ENCODE results near the gene WDR20.

Gene WDR20

DNA sequence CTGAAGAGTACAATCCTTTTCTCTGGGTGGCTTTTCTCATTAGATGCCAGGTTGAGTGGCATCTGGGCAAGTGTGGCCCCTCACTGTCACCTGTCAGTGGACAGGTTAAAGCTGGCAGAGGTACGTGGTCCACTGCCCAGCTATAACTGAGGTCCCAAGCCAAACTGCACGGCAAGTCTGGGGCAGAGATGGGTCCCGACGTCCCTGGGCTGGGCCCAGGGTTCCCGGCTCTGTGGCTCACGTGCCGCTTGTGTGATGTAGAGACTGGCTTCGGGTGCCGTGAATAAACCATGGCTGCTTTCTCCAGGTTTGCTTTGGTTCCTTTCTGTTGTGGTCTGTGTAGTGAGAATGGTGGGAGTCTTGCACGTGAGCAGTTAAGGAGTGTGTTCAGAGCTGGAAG lies 77.7 kb downstream of the WDR20 start:
- DNase-seq (no peak), ATAC-seq (ENCODE audit: insufficient read depth, low read depth) (no peak)
- Histone ChIP-seq H3K4me1 (ENCODE audit: insufficient read depth, low read length) (no peaks in the 10 kb centered on the region), H3K4me2 (ENCODE audit: insufficient read depth, low read length) (no peak overlapping the region), H3K27ac (ENCODE audit: low read length) (no peak overlapping the region), H3K9me3 (ENCODE audit: insufficient read depth, low read length, severe bottlenecking) (no peaks in the 10 kb centered on the region), H2AFZ (ENCODE audit: low read depth, low read length) (no peak overlapping the region), H3K79me2 (ENCODE audit: insufficient read depth, low read length) (peaks cover 18% of the 10 kb centered on the region; the same call in 1 of the 2 replicates), H3K4me3 (ENCODE audit: low read depth in 1 of 2, low read length in 2 of 2) (no peak overlapping the region), H3K9ac (ENCODE audit: low read depth, low read length) (no peak overlapping the region; the same call in 1 of the 2 replicates), H3K27me3 (ENCODE audit: insufficient read depth, low read length, poor library complexity) (no peaks in the 10 kb centered on the region), H3K36me3 (ENCODE audit: insufficient read depth, low read length) (peaks cover 16% of the 10 kb centered on the region), H4K20me1 (ENCODE audit: insufficient read depth, low read length) (peaks cover 46% of the 10 kb centered on the region)
- no peak for TF ChIP-seq EZH2 (IDR thresholded peaks at IDR 0.05; ENCODE audit: borderline replicate concordance, low read depth, low read length, severe bottlenecking)
- TF ChIP-seq, protein P1, sequence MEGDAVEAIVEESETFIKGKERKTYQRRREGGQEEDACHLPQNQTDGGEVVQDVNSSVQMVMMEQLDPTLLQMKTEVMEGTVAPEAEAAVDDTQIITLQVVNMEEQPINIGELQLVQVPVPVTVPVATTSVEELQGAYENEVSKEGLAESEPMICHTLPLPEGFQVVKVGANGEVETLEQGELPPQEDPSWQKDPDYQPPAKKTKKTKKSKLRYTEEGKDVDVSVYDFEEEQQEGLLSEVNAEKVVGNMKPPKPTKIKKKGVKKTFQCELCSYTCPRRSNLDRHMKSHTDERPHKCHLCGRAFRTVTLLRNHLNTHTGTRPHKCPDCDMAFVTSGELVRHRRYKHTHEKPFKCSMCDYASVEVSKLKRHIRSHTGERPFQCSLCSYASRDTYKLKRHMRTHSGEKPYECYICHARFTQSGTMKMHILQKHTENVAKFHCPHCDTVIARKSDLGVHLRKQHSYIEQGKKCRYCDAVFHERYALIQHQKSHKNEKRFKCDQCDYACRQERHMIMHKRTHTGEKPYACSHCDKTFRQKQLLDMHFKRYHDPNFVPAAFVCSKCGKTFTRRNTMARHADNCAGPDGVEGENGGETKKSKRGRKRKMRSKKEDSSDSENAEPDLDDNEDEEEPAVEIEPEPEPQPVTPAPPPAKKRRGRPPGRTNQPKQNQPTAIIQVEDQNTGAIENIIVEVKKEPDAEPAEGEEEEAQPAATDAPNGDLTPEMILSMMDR (IDR thresholded peaks at IDR 0.05; ENCODE audit: borderline replicate concordance, extremely low read depth, low read length, poor library complexity, severe bottlenecking): no peak

DNA sequence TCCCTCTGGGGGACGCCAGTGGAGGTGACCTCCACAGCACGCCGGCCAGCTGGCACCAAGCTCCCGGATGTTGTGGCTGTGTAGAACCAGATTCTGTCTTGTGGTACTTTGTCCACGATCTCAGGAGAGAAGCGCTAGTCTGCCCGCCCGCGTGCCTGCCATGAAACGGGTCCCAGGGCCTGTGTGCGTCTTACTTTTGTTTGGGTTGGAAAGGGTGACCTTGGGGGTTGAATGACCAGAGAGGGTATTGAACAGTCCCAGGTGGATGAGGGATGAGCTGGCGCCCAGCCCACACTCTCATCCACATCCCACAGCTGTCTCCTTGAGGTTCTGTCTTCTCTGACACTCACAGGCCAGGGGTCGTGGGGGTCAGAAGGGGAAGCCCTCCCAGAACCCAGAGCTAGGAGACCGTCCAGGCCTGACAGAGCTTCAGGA lies 78.3 kb downstream of the WDR20 start:
- Histone ChIP-seq H3K79me2 (ENCODE audit: insufficient read depth, low read length) (peaks cover 18% of the 10 kb centered on the region; the same call in 1 of the 2 replicates), H2AFZ (ENCODE audit: low read depth, low read length) (no peak overlapping the region), H3K27ac (ENCODE audit: low read length) (no peak overlapping the region), H4K20me1 (ENCODE audit: insufficient read depth, low read length) (peaks cover 45% of the 10 kb centered on the region), H3K4me1 (ENCODE audit: insufficient read depth, low read length) (no peaks in the 10 kb centered on the region), H3K9ac (ENCODE audit: low read depth, low read length) (no peak overlapping the region), H3K4me3 (ENCODE audit: low read depth in 1 of 2, low read length in 2 of 2) (no peak overlapping the region), H3K9me3 (ENCODE audit: insufficient read depth, low read length, severe bottlenecking) (no peaks in the 10 kb centered on the region), H3K27me3 (ENCODE audit: insufficient read depth, low read length, poor library complexity) (no peaks in the 10 kb centered on the region), H3K36me3 (ENCODE audit: insufficient read depth, low read length) (peaks cover 15% of the 10 kb centered on the region), H3K4me2 (ENCODE audit: insufficient read depth, low read length) (no peak overlapping the region)
- DNase-seq (no peak), ATAC-seq (ENCODE audit: insufficient read depth, low read depth) (no peak)
- no peak for TF ChIP-seq EZH2 (IDR thresholded peaks at IDR 0.05; ENCODE audit: borderline replicate concordance, low read depth, low read length, severe bottlenecking)
- TF ChIP-seq, protein P1 (IDR thresholded peaks at IDR 0.05; ENCODE audit: borderline replicate concordance, extremely low read depth, low read length, poor library complexity, severe bottlenecking): no peak

DNA sequence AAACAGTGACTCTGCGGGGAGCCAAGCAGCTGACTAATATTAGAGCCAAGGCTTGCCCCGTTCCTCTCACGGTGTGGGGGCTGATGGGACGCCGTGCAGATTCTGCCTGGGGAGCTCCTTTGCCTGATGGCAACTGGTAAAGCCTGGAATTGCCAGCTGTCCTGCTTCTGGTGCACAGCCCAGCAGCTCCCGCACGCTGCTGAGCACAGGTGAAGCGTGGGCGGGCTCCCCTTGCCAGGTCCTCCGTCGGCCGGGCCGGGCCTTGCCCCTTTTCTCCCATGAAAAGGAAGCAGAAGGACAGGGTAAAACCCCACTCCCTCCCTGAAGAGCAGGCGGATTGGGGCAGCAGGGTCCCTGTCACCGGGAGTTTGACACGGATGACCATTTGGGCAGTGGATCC lies 79.0 kb downstream of the WDR20 start:
- no peaks in the 10 kb centered on the region for H3K4me1 ChIP-seq (ENCODE audit: insufficient read depth, low read length)
- peaks cover 18% of the 10 kb centered on the region for H3K36me3 ChIP-seq (ENCODE audit: insufficient read depth, low read length)
- peaks cover 44% of the 10 kb centered on the region for H4K20me1 ChIP-seq (ENCODE audit: insufficient read depth, low read length)
- H3K4me2 ChIP-seq (ENCODE audit: insufficient read depth, low read length): no peak overlapping the region
- H2AFZ ChIP-seq (ENCODE audit: low read depth, low read length): no peak overlapping the region
- H3K4me3 ChIP-seq (ENCODE audit: low read depth in 1 of 2, low read length in 2 of 2): no peak overlapping the region
- peaks cover 18% of the 10 kb centered on the region; the same call in 1 of the 2 replicates for H3K79me2 ChIP-seq (ENCODE audit: insufficient read depth, low read length)
- H3K27me3 ChIP-seq (ENCODE audit: insufficient read depth, low read length, poor library complexity): no peaks in the 10 kb centered on the region
- H3K9ac ChIP-seq (ENCODE audit: low read depth, low read length): no peak overlapping the region
- DNase-seq: no peak
- no peak overlapping the region for H3K27ac ChIP-seq (ENCODE audit: low read length)
- H3K9me3 ChIP-seq (ENCODE audit: insufficient read depth, low read length, severe bottlenecking): no peaks in the 10 kb centered on the region
- TF ChIP-seq, protein P1 (IDR thresholded peaks at IDR 0.05; ENCODE audit: borderline replicate concordance, extremely low read depth, low read length, poor library complexity, severe bottlenecking): no peak
- TF ChIP-seq EZH2 (IDR thresholded peaks at IDR 0.05; ENCODE audit: borderline replicate concordance, low read depth, low read length, severe bottlenecking): no peak
- ATAC-seq (ENCODE audit: insufficient read depth, low read depth): no peak

DNA sequence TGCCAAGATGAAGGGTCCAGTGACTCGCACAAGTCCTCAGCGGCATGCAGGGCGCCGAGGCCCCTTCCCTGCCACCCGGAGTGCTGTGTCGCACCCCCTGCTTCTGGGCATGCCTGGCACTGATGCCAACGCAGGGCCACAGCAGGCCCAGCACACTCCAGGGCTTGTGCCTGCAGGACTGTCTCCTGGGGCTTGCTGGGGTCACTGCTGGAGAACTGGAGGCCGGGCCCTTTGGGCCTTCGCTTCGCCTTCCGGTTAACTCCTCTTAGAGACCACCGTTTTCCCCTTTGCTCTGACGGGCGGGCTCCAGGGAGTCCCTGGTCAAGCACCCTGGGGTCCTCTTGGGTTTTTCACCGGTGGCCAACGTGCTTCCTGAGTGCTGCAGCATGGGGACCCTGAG lies 79.6 kb downstream of the WDR20 start:
- no peak for ATAC-seq (ENCODE audit: insufficient read depth, low read depth)
- peaks cover 18% of the 10 kb centered on the region; the same call in 1 of the 2 replicates for H3K79me2 ChIP-seq (ENCODE audit: insufficient read depth, low read length)
- H4K20me1 ChIP-seq (ENCODE audit: insufficient read depth, low read length): peaks cover 39% of the 10 kb centered on the region
- H3K4me3 ChIP-seq (ENCODE audit: low read depth in 1 of 2, low read length in 2 of 2): no peak overlapping the region
- no peak overlapping the region for H3K9ac ChIP-seq (ENCODE audit: low read depth, low read length)
- peaks cover 18% of the 10 kb centered on the region for H3K36me3 ChIP-seq (ENCODE audit: insufficient read depth, low read length)
- H3K4me1 ChIP-seq (ENCODE audit: insufficient read depth, low read length): no peaks in the 10 kb centered on the region
- TF ChIP-seq, protein P1 (IDR thresholded peaks at IDR 0.05; ENCODE audit: borderline replicate concordance, extremely low read depth, low read length, poor library complexity, severe bottlenecking): no peak
- TF ChIP-seq EZH2 (IDR thresholded peaks at IDR 0.05; ENCODE audit: borderline replicate concordance, low read depth, low read length, severe bottlenecking): no peak
- no peaks in the 10 kb centered on the region for H3K9me3 ChIP-seq (ENCODE audit: insufficient read depth, low read length, severe bottlenecking)
- H3K4me2 ChIP-seq (ENCODE audit: insufficient read depth, low read length): no peak overlapping the region
- H3K27ac ChIP-seq (ENCODE audit: low read length): no peak overlapping the region
- no peak for DNase-seq
- H3K27me3 ChIP-seq (ENCODE audit: insufficient read depth, low read length, poor library complexity): no peaks in the 10 kb centered on the region
- no peak overlapping the region for H2AFZ ChIP-seq (ENCODE audit: low read depth, low read length)
